Cardiac septum (tissue), 1 donor: ENCODE measurements around the gene RAD54L2. TPM values are rescaled to one million over a fixed set of nuclear protein-coding genes. Genes with fewer than 3 reads are reported as not detected.
"Not testable (repeated sequence)": the region's sequence is repeated elsewhere in the genome, so short reads cannot be mapped to it uniquely, and the experiment has no call there.

Source experiments
- DNase-seq: peaks from one replicate; pipeline ENCODE4 v3.0.0-alpha.2; 2020; ENCODE audit warnings: low spot score
- intact Hi-C: fragments of 100-400 bp; cut with DNase I; formaldehyde crosslinking; loops from one replicate; pipeline ENCODE4 v1.14.0; 2022
- total RNA-seq: library from RNA; stranded (reverse); fragmentation: NEBNext Ultra II Directional; extraction: Animal tissue kit (Norgen Biotek cat#: 25700); gene quantifications from one replicate; pipeline ENCODE4 v1.2.1, GENCODE V29; 2021
- donor health status: DM: no; HTN: no; CAD: no.

Gene RAD54L2
- total RNA-seq, 1 donor from 2014 or later: 16.5 TPM

DNA sequence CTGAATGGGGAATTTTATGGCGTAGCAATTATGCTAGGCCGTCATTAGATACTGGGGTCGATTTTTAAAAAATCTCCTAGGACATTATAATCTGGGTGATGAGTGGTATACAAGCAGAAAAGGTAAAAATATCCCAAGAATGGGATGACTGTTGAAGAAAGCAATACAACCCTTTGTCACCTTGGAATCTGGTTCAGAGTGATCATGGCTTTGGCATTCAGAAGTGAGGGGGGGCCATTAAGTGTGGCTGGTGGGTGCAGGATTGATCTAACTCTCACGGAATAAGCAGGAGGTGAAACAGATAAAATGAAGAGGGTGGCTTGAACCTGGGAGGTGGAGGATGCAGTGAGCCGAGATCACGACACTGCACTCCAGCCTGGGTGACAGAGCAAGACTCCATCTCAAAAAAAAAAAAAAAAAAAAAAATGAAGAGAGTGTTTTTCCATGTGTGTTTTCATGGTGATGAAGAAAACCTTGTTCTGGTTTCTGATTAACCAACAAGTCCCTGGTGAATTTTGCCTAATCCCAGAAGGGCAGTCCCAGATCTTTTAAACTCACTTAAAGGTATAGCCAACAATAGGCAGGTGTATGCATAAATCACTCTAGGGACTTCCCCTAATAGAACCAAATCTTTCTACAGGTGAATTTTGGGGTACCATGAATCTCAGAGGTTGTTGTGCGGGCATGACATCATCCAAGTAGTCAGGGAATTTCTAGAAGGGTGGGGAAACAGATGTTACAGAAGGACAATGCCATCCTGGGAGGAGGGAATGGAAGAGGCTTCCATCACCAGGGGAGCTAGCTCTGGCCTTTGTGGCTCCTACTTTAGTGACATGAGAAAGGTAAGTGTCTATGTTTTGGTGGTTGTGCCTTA is 3.1 kb upstream of the RAD54L2 start:
- no peak for DNase-seq
- intact Hi-C loops: loop anchor here (5.0 kb wide), 1 partner anchor 137 kb away; the partner anchor contains the start of gene TEX264

DNA sequence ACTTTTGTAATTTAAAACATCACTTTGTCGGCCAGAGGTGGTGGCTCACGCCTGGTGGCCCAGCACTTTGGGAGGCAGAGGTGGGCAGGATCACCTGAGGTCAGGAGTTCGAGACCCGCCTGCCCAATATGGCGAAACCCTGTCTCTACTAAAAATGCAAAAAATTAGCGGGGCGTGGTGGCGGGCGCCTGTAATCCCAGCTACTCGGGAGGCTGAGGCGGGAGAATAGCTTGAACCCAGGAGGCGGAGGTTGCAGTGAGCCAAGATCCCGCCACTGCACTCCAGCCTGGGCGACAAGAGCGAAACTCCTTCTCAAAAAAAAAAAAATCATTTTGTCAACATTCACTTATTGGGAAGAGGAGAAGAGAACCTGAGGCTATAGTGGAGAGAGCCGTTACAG is 888 bp upstream of the RAD54L2 start:
- intact Hi-C loops: loop anchor here (2.0 to 5.0 kb wide), 2 partner anchors 37 to 135 kb away; partner anchors contain the start of genes DCAF1 and TEX264
- DNase-seq: not testable (repeated sequence)

DNA sequence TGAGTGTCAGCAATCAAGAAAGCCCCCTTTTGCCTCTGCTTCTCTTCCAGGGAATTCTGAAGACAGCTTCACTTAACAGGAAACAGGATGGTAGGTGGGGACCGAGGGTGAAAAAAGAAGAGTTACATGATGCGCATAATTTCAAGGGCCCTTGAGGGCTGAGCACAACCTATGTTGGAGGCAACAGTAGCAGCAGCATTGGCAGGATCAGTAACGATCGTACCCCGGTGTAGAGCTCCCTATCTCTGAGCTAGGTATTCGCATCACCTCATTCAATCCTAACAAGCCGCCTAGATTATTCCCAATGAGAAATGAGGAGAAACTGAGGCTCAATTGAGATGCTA is 432 bp upstream of the RAD54L2 start:
- intact Hi-C loops: loop anchor here (2.0 to 5.0 kb wide), 2 partner anchors 37 to 134 kb away; partner anchors contain the start of genes DCAF1 and TEX264
- no peak for DNase-seq

DNA sequence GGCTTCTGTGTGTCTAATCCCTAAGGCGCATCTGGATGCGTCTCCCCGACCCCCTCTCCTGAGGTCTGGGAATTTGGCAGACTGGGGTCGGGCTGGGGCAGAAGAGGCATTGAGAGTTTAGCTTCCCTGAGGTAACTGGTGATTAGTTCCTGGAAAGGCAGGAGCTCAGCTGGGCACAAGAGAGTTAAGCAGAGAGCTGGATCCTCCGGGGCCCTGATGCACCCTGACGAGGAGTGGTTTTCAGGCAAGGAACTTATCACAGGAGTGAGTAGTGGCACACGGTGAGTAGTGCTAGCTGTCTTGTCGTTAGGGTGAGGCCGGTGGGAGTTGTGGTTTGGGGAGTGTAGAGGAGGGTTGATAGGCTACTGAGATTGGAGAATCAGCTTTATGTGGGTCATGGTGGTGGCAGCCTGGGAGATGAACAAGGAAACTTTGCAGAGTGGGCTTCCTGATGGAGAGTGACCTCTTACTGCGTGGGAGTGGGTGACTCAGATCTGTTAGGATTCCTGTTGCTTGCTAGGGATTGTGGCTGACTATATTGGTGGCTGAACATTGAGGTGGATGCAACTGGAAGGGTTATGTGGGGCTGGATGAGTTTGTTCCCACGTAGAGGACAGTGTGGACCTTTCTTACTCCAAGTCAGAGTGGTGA is 897 bp downstream of the RAD54L2 start:
- no peak for DNase-seq
- intact Hi-C loops: loop anchor here (2.0 to 5.0 kb wide), 2 partner anchors 39 to 133 kb away; partner anchors contain the start of genes DCAF1 and TEX264

DNA sequence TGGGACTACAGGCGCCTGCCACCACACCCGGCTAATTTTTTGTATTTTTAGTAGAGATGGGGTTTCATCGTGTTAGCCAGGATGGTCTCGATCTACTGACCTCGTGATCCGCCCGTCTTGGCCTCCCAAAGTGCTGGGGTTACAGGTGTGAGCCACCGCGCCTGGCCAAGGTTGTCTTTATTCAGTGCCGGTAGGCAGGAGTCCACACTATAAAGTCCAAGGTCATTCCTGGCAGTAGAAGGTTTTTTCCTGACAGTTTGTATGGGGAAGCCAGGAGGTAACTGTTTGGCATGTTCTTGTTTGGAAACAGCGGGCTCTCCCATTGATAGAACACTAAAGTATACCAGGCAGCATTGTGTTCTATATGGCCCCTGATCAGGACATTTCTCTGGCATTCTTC is 4.1 kb downstream of the RAD54L2 start:
- intact Hi-C loops, DNase-seq: not testable (repeated sequence)

DNA sequence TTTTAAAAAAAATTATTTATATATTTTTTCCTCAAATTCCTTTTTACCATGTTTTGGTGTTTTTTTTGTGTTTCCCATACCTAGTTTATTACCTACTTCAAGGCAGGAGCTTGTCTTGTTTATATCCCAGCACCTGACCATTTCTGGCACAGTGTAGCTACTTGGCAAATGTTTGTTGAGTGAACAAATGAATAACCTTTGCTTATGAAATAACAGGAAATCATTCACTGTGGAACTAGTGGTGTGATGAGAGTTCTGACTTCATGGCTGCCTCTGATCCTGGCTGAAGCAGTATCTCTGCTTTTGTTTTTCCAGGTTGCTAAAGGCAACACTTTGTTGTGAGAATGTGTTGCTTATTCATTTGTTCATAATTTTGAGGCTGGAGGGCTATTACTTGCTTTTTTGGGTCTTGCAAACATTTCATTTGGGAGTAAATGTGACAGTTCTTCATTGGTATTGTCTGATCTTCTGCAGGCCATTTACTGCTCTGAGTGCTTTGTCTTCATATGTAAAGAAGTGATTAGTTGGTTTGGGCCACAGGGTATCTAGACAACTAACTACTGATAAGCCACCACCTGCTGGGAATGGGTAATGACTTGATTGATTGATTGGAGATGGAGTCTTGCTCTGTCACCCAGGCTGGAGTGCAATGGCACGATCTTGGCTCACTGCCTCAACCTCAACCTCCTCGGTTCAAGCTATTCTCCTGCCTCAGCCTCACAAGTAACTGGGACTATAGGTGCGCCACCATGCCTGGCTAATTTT is 5.7 kb downstream of the RAD54L2 start:
- intact Hi-C loops: no loop called here
- DNase-seq: no peak

DNA sequence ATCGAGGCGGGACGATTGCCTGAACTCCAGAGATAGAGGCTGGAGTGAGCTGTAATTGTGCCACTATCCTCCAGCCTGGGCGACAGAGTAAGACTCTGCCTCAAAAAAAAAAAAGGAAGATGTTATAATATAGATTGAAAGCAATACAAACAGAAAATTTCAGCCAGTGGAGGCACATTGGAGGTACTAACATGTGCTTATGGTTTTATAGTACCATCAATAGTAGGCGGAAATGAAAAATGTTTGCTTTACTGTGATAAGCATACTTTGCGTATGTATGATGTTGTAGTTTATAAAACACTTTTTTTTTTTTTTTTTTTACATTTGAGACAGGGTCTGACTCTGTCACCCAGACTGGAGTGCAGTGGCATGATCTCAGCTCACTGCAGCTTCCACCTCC is 8.8 kb downstream of the RAD54L2 start:
- intact Hi-C loops: no loop called here
- DNase-seq: no peak

DNA sequence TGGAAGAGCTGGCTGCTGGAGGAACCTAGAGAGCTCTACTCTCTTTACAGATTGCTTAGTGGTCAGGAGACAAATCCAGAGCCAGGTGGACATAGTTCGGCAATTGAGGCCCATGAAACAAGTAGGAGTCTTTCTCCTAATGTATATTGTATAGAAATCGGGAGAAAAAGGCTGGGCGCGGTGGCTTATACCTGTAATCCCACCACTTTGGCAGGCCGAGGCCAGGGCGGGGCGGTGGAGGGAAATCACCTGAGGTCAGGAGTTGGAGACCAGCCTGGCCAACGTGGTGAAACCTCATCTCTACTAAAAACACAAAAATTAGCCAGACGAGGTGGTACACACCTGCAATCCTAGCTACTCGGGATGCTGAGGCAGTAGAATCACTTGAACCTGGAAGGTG is 10.8 kb downstream of the RAD54L2 start:
- intact Hi-C loops: no loop called here
- DNase-seq: no peak

DNA sequence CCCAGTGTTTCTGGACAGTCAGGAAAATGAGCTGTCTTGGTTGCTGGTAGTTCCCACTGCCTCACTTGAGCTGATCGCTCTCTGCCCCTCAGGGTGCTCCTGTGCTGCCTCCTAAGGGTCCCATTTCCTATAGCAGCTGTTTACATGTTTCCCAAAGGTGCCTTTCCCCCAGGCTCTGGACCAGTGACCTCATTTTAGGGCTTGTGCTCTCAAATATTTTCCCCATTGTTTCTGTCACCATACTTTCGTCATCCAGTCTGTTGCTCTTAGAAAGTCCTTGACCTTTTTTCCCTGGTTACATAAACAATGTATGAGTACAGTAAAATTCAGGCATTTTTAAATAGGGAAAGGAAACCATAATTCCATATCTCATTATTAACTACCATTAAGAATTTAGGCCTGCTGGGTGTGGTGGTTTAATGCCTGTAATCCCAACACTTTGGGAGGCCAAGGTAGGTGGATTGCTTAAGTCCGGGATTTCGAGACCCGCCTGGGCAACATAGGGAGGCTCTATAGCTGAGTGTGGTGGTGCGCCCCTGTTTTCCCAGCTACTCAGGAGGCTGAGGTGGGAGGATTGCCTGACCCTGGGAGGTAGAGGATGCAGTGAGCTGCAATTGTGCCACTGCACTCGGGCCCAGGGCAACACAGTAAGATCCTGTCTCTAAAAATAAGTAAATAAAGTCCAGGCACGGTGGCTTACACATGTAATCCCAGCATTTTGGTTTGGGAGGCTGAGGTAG is 11.7 kb downstream of the RAD54L2 start:
- DNase-seq: no peak
- intact Hi-C loops: no loop called here

DNA sequence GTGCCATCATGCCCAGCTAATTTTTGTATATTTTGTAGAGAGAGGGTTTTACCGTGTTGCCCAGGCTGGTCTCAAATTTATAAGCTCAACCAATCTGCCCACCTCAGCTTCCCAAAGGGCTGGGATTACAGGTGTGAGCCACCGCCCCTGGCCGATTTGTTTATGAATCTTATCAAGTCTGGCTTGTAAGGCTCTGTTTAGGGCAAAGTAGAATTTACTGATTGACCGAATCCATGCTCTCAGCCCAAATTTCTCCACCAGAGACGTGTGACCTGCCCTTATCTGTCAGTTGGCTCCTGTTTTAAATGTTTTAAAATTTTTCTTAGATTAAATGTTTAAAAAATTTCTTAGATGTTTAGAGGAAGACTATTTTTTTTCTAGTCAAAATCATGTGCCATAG is 19.5 kb downstream of the RAD54L2 start:
- DNase-seq: no peak
- intact Hi-C loops: no loop called here

DNA sequence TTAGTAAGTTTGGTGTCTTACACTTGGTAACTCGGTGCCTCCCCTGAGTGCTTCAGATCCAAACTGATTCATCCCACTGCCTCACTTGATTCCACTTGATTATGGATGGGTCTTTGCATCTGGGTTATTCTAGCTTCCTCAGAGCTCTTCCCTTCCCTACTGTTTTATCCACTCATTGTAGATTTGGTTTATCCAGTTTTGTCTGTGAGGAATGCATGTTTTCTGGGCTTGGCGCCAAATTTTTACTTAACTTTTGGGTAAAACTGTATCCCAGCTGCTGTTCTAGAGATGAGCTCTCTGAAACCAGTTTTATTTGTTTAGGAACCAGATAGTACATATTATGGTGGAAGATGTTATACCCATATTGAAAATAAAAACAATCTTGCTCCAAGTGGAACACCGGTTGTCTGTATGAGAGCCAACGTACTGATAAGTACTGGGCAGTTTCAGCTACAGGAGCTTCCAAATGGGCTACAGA is 20.9 kb downstream of the RAD54L2 start:
- intact Hi-C loops: no loop called here
- DNase-seq: no peak

DNA sequence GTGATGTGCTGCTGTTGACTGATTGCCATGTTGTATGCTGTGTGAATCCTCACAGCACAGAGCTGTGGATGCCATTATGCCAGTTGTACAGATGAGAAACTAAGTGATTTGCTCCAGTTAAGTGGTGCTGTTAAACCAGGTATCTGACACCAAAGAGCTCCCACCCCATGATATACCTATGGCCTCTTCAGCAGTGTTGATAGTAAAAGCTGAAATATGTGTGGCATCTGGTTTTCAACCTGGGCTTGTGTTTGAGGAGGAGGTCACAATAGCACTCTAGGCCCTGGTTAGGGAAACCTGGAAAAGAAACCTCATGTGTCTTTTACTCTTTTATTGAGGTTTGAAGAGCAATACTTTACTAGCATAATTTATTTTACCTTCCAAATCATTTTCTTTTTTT is 21.4 kb downstream of the RAD54L2 start:
- no peak for DNase-seq
- intact Hi-C loops: no loop called here

DNA sequence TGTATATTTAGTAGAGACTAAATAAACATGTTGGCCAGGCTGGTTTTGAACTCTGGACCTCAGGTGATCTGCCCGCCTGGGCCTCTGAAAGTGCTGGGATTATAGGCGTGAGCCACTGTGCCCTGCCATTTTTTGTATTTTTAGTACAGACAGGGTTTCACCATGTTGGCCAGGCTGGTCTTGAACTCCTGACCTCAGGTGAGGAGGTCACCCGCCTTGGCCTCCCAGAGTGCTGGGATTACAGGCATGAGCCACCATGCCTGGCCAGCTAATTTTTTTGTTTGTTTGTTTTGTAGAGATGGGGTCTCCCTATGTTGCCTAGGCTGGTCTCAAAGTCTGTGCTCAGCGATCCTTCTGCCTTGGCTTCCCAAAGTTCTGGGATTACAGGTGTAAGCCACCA is 23.9 kb downstream of the RAD54L2 start:
- intact Hi-C loops, DNase-seq: not testable (repeated sequence)

DNA sequence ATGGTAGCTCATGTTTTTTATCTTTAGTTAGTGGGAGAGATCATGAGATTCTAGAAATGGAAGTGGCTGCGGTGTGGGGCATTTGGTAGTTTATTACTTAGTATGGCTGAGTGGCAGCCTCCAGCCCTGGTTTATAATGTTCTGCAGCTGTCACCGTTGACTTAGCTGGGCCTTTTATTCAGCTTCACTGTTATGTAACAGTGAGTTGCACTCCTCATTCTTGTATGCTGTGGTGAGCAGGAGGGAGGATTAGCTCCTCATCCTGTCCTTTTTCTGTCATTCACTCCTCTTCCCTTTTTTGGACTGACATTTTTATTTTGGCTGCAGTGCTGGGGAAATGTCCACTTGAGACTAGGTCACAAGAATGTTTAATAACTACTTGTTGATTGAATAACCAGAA is 29.5 kb downstream of the RAD54L2 start:
- intact Hi-C loops: no loop called here
- no peak for DNase-seq

DNA sequence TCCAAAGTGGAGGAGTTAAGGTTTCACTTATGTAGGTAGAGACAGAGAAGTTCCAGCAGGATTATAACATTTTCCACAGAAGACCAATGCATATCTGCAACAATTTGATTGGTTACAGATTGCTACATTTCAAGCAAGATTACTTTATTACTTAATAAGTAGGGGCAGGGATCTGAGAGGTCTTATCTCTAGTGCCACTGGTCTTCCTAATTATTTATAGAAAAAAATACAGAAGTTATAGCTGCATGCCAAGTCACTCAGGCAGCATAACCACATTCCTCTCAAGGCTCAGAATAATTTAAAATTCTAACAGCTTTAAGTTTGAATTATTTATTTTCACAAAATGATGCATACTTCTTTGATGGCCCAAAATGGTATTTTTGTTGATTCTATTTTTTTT is 30.5 kb downstream of the RAD54L2 start:
- intact Hi-C loops: no loop called here
- no peak for DNase-seq

DNA sequence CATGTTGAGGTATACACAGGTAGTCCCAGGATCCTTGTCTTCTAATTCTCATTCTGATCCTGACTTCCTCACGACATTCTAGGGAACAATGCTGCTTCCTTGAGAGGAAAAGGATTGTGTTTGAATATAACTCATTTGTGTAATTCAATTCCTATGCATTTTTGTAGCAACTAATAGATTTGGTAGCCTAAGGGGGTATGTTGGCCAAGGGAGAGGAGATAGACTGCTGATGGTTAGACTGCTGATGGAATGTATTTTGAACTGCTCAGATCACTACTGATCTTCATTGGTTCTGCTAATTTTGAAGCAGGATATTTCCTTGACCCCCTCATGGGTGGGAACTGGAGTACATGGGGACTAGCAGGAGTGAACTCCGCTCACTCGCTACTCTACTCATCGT is 39.7 kb downstream of the RAD54L2 start:
- DNase-seq: no peak
- intact Hi-C loops: no loop called here

DNA sequence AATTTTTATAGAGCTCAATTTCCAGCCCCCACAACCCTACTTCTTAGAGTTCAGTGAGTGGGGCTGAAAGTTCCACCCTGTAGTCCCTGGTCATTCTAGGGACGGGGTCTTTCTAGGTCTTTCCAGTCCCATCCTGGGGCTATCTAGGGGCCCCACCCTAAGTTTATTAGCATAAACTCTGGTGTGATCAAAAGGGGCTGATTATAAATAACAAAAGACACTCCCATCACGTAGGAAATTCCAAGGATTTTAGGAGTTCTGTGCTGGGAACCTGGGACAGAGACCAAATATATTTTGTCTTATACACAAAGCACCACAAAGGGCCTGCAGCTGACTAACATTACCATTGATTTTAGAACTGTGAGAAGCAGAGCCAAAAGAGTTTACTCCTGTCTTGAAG is 41.9 kb downstream of the RAD54L2 start:
- intact Hi-C loops: no loop called here
- DNase-seq: no peak

DNA sequence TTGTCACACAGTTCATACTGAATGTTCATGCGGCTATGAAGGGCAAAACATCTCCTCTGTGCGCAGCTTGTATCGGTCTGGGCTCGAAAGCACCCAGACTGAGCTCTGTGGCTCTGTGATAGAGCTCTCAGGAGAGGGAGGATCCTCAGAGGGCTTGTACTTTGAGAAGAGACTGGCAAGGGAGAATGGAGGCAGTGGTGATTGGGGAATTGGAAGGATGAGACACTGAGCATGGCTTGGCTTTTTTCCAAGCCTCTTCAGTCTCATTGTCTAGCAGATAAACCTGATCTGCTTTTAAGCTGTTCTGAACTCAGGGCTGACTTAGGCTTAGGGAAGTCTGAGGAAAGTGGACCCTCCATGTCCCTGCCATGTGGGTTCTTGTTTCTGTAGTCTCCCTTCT is 43.0 kb downstream of the RAD54L2 start:
- DNase-seq: no peak
- intact Hi-C loops: no loop called here

DNA sequence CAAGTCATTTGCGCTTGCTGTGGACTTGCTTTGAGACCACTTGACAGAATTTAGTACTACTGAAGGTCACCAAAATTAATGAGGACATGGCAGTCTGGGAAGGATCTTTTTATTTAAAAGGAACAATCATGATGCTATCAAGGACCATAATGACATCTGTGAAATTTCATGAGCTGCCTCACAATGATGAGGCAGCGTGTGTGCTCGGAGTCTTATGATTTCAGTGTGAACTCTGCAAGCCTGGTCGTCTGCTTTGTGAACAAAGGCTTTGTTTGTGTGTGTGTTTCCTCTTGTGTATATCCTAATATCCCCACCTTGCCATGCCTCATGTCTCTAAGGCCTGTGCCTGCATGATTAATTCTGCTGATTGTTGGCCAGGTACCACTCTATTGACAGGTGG is 46.7 kb downstream of the RAD54L2 start:
- intact Hi-C loops: no loop called here
- no peak for DNase-seq
